SK-N-SH treated with all-trans-retinoic acid at 6 μM for 48 hours (cell line): Measurements from ENCODE around the gene TES.

ENCODE experiments used
- ARNTL ChIP-seq: fragments of 450-650 bp; formaldehyde crosslinking; IDR thresholded peaks from 2 replicates; pipeline ENCODE4 v1.5.0; 2020; ENCODE audit warnings: low read depth, mild to moderate bottlenecking, moderate library complexity, borderline replicate concordance
- PPARA ChIP-seq: fragments of 250-450 bp; sonication (Bioruptor Pico); IDR thresholded peaks from 2 replicates; pipeline ENCODE4 v1.5.0; 2020; ENCODE audit warnings: mild to moderate bottlenecking, borderline replicate concordance
- RARB ChIP-seq: fragments of 250-450 bp; sonication (Bioruptor Pico); IDR thresholded peaks from 2 replicates; pipeline ENCODE4 v1.8.0; 2021; ENCODE audit warnings: mild to moderate bottlenecking, moderate library complexity
- SNAI2 ChIP-seq: fragments of 250-450 bp; sonication (Bioruptor Pico); IDR thresholded peaks from 2 replicates; pipeline ENCODE4 v1.5.0; 2020; ENCODE audit warnings: mild to moderate bottlenecking, moderate library complexity
- TCF4 ChIP-seq: fragments of 250-450 bp; sonication (Bioruptor Pico); IDR thresholded peaks from 2 replicates; pipeline ENCODE4 v1.8.0; 2021; ENCODE audit warnings: mild to moderate bottlenecking, moderate library complexity, borderline replicate concordance
- TOX ChIP-seq: fragments of 250-450 bp; sonication (Bioruptor Pico); IDR thresholded peaks from 2 replicates; pipeline ENCODE4 v1.8.0; 2021; ENCODE audit warnings: mild to moderate bottlenecking, moderate library complexity, borderline replicate concordance
- TF ChIP-seq, protein P1 (sequence below): fragments of 250-450 bp; sonication (Bioruptor Pico); IDR thresholded peaks from 2 replicates; pipeline ENCODE4 v1.8.0; 2020; ENCODE audit warnings: mild to moderate bottlenecking, moderate library complexity, borderline replicate concordance
- TF ChIP-seq, protein P2 (sequence below): fragments of 250-450 bp; sonication (Bioruptor Pico); IDR thresholded peaks from 2 replicates; pipeline ENCODE4 v1.5.1; 2020; ENCODE audit warnings: low read depth, mild to moderate bottlenecking, moderate library complexity

DNA sequence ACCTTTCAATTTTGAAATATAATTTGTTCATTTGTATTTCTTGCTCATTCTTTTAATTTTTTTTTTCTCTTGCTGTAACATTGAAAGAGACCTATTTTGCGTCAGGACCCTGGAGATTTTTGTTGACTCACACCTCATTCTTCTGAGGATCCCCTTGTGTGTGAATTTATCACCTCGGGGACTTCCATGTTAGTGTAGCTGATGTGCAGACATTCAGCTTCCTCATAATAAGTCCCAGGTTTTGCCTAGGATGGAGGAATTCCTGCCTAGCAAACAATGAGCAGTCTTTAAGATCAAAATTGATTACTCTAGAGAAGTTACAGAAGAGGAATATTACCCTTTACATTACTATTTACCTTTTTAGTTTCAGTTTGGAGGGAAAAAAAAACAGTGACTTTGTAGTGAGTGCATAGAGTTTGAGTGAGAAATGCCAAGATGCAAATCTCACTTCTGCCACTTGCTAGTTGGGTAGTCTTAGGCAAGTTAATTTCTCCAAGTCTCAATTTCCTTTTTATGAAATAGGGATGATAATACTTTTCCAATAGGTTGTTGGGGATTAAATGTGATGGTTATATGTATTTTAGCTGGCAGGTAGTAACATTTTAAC, 14.3 kb downstream of the TES start:
- TF ChIP-seq TOX (CRISPR knock-in tag) (no peak), RARB (no peak), ARNTL (no peak), PPARA (CRISPR knock-in tag) (no peak), TCF4 (CRISPR knock-in tag) (no peak), SNAI2 (CRISPR knock-in tag) (no peak)
- TF ChIP-seq, protein P1, sequence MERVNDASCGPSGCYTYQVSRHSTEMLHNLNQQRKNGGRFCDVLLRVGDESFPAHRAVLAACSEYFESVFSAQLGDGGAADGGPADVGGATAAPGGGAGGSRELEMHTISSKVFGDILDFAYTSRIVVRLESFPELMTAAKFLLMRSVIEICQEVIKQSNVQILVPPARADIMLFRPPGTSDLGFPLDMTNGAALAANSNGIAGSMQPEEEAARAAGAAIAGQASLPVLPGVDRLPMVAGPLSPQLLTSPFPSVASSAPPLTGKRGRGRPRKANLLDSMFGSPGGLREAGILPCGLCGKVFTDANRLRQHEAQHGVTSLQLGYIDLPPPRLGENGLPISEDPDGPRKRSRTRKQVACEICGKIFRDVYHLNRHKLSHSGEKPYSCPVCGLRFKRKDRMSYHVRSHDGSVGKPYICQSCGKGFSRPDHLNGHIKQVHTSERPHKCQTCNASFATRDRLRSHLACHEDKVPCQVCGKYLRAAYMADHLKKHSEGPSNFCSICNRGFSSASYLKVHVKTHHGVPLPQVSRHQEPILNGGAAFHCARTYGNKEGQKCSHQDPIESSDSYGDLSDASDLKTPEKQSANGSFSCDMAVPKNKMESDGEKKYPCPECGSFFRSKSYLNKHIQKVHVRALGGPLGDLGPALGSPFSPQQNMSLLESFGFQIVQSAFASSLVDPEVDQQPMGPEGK (CRISPR knock-in tag), result no peak
- TF ChIP-seq, protein P2, sequence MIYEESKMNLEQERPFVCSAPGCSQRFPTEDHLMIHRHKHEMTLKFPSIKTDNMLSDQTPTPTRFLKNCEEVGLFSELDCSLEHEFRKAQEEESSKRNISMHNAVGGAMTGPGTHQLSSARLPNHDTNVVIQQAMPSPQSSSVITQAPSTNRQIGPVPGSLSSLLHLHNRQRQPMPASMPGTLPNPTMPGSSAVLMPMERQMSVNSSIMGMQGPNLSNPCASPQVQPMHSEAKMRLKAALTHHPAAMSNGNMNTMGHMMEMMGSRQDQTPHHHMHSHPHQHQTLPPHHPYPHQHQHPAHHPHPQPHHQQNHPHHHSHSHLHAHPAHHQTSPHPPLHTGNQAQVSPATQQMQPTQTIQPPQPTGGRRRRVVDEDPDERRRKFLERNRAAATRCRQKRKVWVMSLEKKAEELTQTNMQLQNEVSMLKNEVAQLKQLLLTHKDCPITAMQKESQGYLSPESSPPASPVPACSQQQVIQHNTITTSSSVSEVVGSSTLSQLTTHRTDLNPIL (CRISPR knock-in tag), result no peak
